Smooth muscle cell (in vitro differentiated cells): ENCODE data around the gene TMEM176A. TPM values are rescaled to one million over a fixed set of nuclear protein-coding genes. Genes with fewer than 3 reads are reported as not detected.
A peak's percentile ranks its signal among the peaks of the same experiment; 100 is the strongest.

Experiments used
- DNase-seq: peaks from one replicate; lab custom pipeline; 2025; ENCODE audit not compliant: unreplicated experiment; lab: John Stamatoyannopoulos, UW
- H2AFZ ChIP-seq: fragments of 200-600 bp; sonication (generic); 2 replicates; pipeline ENCODE4 v1.6.0; 2016; ENCODE audit warnings: antibody characterized with exemption, low read depth, mild to moderate bottlenecking
- H3F3A ChIP-seq: fragments of 200-600 bp; sonication (generic); 2 replicates; pipeline ENCODE4 v1.6.0; 2017; ENCODE audit warnings: antibody characterized with exemption, low read depth
- H3K27ac ChIP-seq: fragments of 200-600 bp; sonication (generic); 2 replicates; pipeline ENCODE4 v1.5.1; 2016; ENCODE audit warnings: low read depth, mild to moderate bottlenecking
- H3K27me3 ChIP-seq: fragments of 200-600 bp; sonication (generic); 2 replicates; pipeline ENCODE4 v1.6.1; 2016; ENCODE audit warnings: low read depth, mild to moderate bottlenecking
- H3K36me3 ChIP-seq: fragments of 200-600 bp; sonication (generic); 2 replicates; pipeline ENCODE4 v1.5.1; 2016; ENCODE audit warnings: low read depth
- H3K4me1 ChIP-seq: fragments of 200-600 bp; sonication (generic); 2 replicates; pipeline ENCODE4 v1.5.1; 2016; ENCODE audit warnings: low read depth
- H3K4me2 ChIP-seq: fragments of 200-600 bp; sonication (generic); 2 replicates; pipeline ENCODE4 v1.6.0; 2016; ENCODE audit warnings: mild to moderate bottlenecking
- H3K4me3 ChIP-seq: fragments of 200-600 bp; sonication (generic); 2 replicates; pipeline ENCODE4 v1.5.1; 2016; ENCODE audit warnings: mild to moderate bottlenecking
- H3K79me2 ChIP-seq: fragments of 200-600 bp; sonication (generic); 2 replicates; pipeline ENCODE4 v1.6.0; 2016; ENCODE audit warnings: low read depth, mild to moderate bottlenecking
- H3K9ac ChIP-seq: fragments of 200-600 bp; sonication (generic); 2 replicates; pipeline ENCODE4 v1.6.0; 2016; ENCODE audit warnings: low read depth
- H3K9me3 ChIP-seq: fragments of 200-600 bp; sonication (generic); replicated peaks from 2 replicates; pipeline ENCODE4 v1.5.1; 2016; ENCODE audit warnings: low read depth
- H4K20me1 ChIP-seq: fragments of 200-600 bp; sonication (generic); 2 replicates; pipeline ENCODE4 v1.6.0; 2016; ENCODE audit warnings: low read depth
- CTCF ChIP-seq: fragments of 200-600 bp; sonication (generic); IDR thresholded peaks from 2 replicates; pipeline ENCODE4 v1.5.1; 2017; ENCODE audit warnings: borderline replicate concordance, mild to moderate bottlenecking, antibody characterized with exemption; ENCODE audit not compliant: insufficient read depth, poor library complexity, severe bottlenecking
- WGBS: methylation state at CpG from one replicate; pipeline ENCODE4 v1.1.7; 2016; ENCODE audit warnings: low lambda C conversion rate; 5-methylcytosine and 5-hydroxymethylcytosine counted together
- polyA plus RNA-seq: library from polyadenylated mRNA; unstranded; fragments of >200 nt; fragmentation: Nextera tagmentation; extraction: Ambion mirVana; gene quantifications from 2 replicates; pipeline ENCODE4 v1.2.1, GENCODE V29; 2016
- total RNA-seq: library from RNA; depleted of rRNA; stranded (reverse); fragments of >200 nt; gene quantifications from 2 replicates; pipeline ENCODE4 v1.2.3, GENCODE V29; 2014

TMEM176A gene
- total and polyA plus RNA-seq, 2 experiments from 2014 or later: 52.8 to 105 TPM

- H3K9me3 ChIP-seq: no peaks in the 10 kb centered on the region
- H2AFZ ChIP-seq: no peak overlapping the region
- H3K79me2 ChIP-seq: no peaks in the 10 kb centered on the region
- H3K36me3 ChIP-seq: no peaks in the 10 kb centered on the region
- TF ChIP-seq CTCF: no peak
- H3F3A ChIP-seq: no peaks in the 10 kb centered on the region
- no peak for DNase-seq
- no peaks in the 10 kb centered on the region for H3K4me1 ChIP-seq
- H3K27me3 ChIP-seq: peaks cover 7% of the 10 kb centered on the region
- H3K9ac ChIP-seq: no peak overlapping the region
- no peak overlapping the region for H3K4me2 ChIP-seq
- H4K20me1 ChIP-seq: no peaks in the 10 kb centered on the region
- no peak overlapping the region for H3K4me3 ChIP-seq
- WGBS: 71% methylated on average over 3 of the region's 3 CpGs
- no peak overlapping the region for H3K27ac ChIP-seq
Observed at GRCh38 chr7:150756166-150756565, 44.4 kb upstream of the TMEM176A start.

GRCh38 chr7:150756858-150757257, 43.7 kb upstream of the TMEM176A start:
- no peaks in the 10 kb centered on the region for H3F3A ChIP-seq
- no peaks in the 10 kb centered on the region for H3K9me3 ChIP-seq
- no peaks in the 10 kb centered on the region for H4K20me1 ChIP-seq
- H3K36me3 ChIP-seq: no peaks in the 10 kb centered on the region
- no peak overlapping the region for H3K4me3 ChIP-seq
- no peak overlapping the region for H3K4me2 ChIP-seq
- DNase-seq: no peak
- no peak overlapping the region for H3K9ac ChIP-seq
- 73% methylated on average over 1 of the region's 1 CpG for WGBS
- no peaks in the 10 kb centered on the region for H3K4me1 ChIP-seq
- H3K79me2 ChIP-seq: no peaks in the 10 kb centered on the region
- peaks cover 4% of the 10 kb centered on the region for H3K27me3 ChIP-seq
- H3K27ac ChIP-seq: no peak overlapping the region
- no peak overlapping the region for H2AFZ ChIP-seq
- peak; percentile 26 for TF ChIP-seq CTCF

GRCh38 chr7:150759479-150759878, 41.1 kb upstream of the TMEM176A start:
- Histone ChIP-seq H3K27me3 (peaks cover 4% of the 10 kb centered on the region), H3K36me3 (no peaks in the 10 kb centered on the region), H3F3A (no peaks in the 10 kb centered on the region), H3K79me2 (no peaks in the 10 kb centered on the region), H2AFZ (no peak overlapping the region), H4K20me1 (no peaks in the 10 kb centered on the region), H3K9ac (no peak overlapping the region), H3K4me1 (no peaks in the 10 kb centered on the region), H3K9me3 (no peaks in the 10 kb centered on the region), H3K4me3 (no peak overlapping the region), H3K4me2 (no peak overlapping the region), H3K27ac (no peak overlapping the region)
- WGBS: 88% methylated on average over 1 of the region's 1 CpG
- no peak for DNase-seq
- TF ChIP-seq CTCF: no peak

GRCh38 chr7:150766334-150766709, 34.2 kb upstream of the TMEM176A start:
- Histone ChIP-seq H3K4me1 (no peaks in the 10 kb centered on the region), H3K9me3 (no peaks in the 10 kb centered on the region), H3K4me2 (no peak overlapping the region), H3K4me3 (no peak overlapping the region), H3F3A (no peaks in the 10 kb centered on the region), H4K20me1 (no peaks in the 10 kb centered on the region), H3K27me3 (no peaks in the 10 kb centered on the region), H3K36me3 (no peaks in the 10 kb centered on the region), H3K27ac (no peak overlapping the region), H2AFZ (no peak overlapping the region), H3K9ac (no peak overlapping the region), H3K79me2 (no peaks in the 10 kb centered on the region)
- TF ChIP-seq CTCF: no peak
- DNase-seq: no peak
